GM12878 (cell line): ENCODE measurements around the gene AIP. TPM values are rescaled to one million over a fixed set of nuclear protein-coding genes. Genes with fewer than 3 reads are reported as not detected.

Experiments
- ASH2L ChIP-seq: fragments of 300-600, 200-600 bp; sonication (generic); IDR thresholded peaks from 2 replicates; pipeline ENCODE4 v1.6.1; 2017; ENCODE audit warnings: low read depth, mild to moderate bottlenecking, borderline replicate concordance
- CEBPB ChIP-seq, 2 experiments: fragments of 150-350 bp in 1 of 2; IDR thresholded peaks; 2 replicates each; pipeline ENCODE4 v1.6.1; 2012 to 2014; ENCODE audit warnings: low read depth in 2 of 2, low read length in 2 of 2, borderline replicate concordance in 1 of 2, inconsistent platforms in 1 of 2
- EP300 ChIP-seq, 2 experiments: fragments of 150-350 bp in 1 of 2; IDR thresholded peaks; 2 replicates each; pipeline ENCODE4 v1.6.1; 2011 to 2012; ENCODE audit warnings: low read depth in 2 of 2, low read length in 2 of 2, borderline replicate concordance in 1 of 2, improper control_type of control experiment in 1 of 2, inconsistent platforms in 1 of 2; ENCODE audit not compliant: control insufficient read depth in 1 of 2
- FOXM1 ChIP-seq: IDR thresholded peaks from 2 replicates; pipeline ENCODE4 v1.6.1; 2012; ENCODE audit warnings: low read depth, mild to moderate bottlenecking, inconsistent platforms, low read length, moderate library complexity
- KAT2A ChIP-seq: conservative IDR thresholded peaks from 2 replicates; pipeline ENCODE4 v1.6.1; 2011; ENCODE audit warnings: low read depth, low read length; ENCODE audit not compliant: control insufficient read depth
- LARP7 ChIP-seq: fragments of 450-650 bp; IDR thresholded peaks from 2 replicates; pipeline ENCODE4 v1.6.1; 2017; ENCODE audit warnings: mild to moderate bottlenecking
- MXI1 ChIP-seq: fragments of 150-350 bp; IDR thresholded peaks from 2 replicates; pipeline ENCODE4 v1.6.1; 2011; ENCODE audit warnings: low read depth, mild to moderate bottlenecking, inconsistent platforms, low read length, improper control_type of control experiment
- MYB ChIP-seq: fragments of 150-350 bp; IDR thresholded peaks from 2 replicates; pipeline ENCODE4 v1.6.1; 2014; ENCODE audit warnings: mild to moderate bottlenecking, low read depth, low read length, borderline replicate concordance
- NR2C1 ChIP-seq: fragments of 450-650 bp; IDR thresholded peaks from 2 replicates; pipeline ENCODE4 v1.6.1; 2017; ENCODE audit warnings: antibody characterized with exemption, mild to moderate bottlenecking, moderate library complexity
- PAX5 ChIP-seq: IDR thresholded peaks from 2 replicates; pipeline ENCODE4 v1.6.1; 2011; ENCODE audit warnings: low read depth, low read length, borderline replicate concordance
- PAX8 ChIP-seq: fragments of 450-650 bp; IDR thresholded peaks from 2 replicates; pipeline ENCODE4 v1.6.1; 2017; ENCODE audit warnings: mild to moderate bottlenecking, moderate library complexity
- PKNOX1 ChIP-seq: fragments of 450-650 bp; IDR thresholded peaks from 2 replicates; pipeline ENCODE4 v1.6.1; 2016; ENCODE audit warnings: mild to moderate bottlenecking
- POLR2A ChIP-seq: IDR thresholded peaks from 2 replicates; pipeline ENCODE4 v1.6.1; 2011; ENCODE audit warnings: low read depth, mild to moderate bottlenecking, low read length
- RCOR1 ChIP-seq: conservative IDR thresholded peaks from 2 replicates; pipeline ENCODE4 v1.6.1; 2012; ENCODE audit warnings: low read depth, low read length, improper control_type of control experiment
- STAT1 ChIP-seq: fragments of 450-650 bp; conservative IDR thresholded peaks from 2 replicates; pipeline ENCODE4 v1.6.1; 2014; ENCODE audit warnings: antibody characterized with exemption, mild to moderate bottlenecking
- WRNIP1 ChIP-seq: IDR thresholded peaks from 2 replicates; pipeline ENCODE4 v1.6.1; 2011; ENCODE audit warnings: low read depth, low read length, improper control_type of control experiment, borderline replicate concordance
- ZSCAN29 ChIP-seq: fragments of 450-650 bp; IDR thresholded peaks from 2 replicates; pipeline ENCODE4 v1.6.1; 2017; ENCODE audit warnings: mild to moderate bottlenecking, moderate library complexity
- polyA plus RNA-seq, 11 experiments: library from polyadenylated mRNA; depleted of rRNA in 4 of 11; unstranded in 6 of 11; stranded (reverse) in 5 of 11; fragments of >200 nt; fragmentation: Nextera tagmentation in 4 of 11; fragmentation: Illumina TruSeq in 1 of 11; extraction: Ambion mirVana in 4 of 11; extraction: Trizol in 1 of 11; gene quantifications; 1 replicate in 1 of 11; 2 replicates in 10 of 11; pipeline versions ENCODE4 v1.2.1 to v1.2.3, GENCODE V29; 2011 to 2016; ENCODE audit warnings: inconsistent platforms in 2 of 11, missing spikeins in 2 of 11, low read depth in 1 of 11
- total RNA-seq, 4 experiments: library from RNA; depleted of rRNA in 3 of 4; stranded (reverse); fragments of >200 nt in 3 of 4; fragmentation: Illumina TruSeq in 1 of 4; extraction: Trizol in 1 of 4; gene quantifications; 2 replicates each; pipeline versions ENCODE4 v1.2.1 to v1.2.3, GENCODE V29; 2013 to 2021
- TF ChIP-seq, protein P1 (sequence below): fragments of 450-650 bp; IDR thresholded peaks from 2 replicates; pipeline ENCODE4 v1.6.1; 2017; ENCODE audit warnings: mild to moderate bottlenecking, moderate library complexity
- TF ChIP-seq, protein P2 (sequence below): fragments of 450-650 bp; conservative IDR thresholded peaks from 2 replicates; pipeline ENCODE4 v1.6.1; 2017; ENCODE audit warnings: mild to moderate bottlenecking, moderate library complexity
- TF ChIP-seq, protein P3 (sequence below), 3 experiments: IDR thresholded peaks in 2 of 3; conservative IDR thresholded peaks in 1 of 3; 2 replicates each; pipeline ENCODE4 v1.5.1; 2011; ENCODE audit warnings: low read depth in 3 of 3, low read length in 3 of 3, mild to moderate bottlenecking in 3 of 3, control low read depth in 2 of 3, moderate library complexity in 2 of 3, inconsistent platforms in 1 of 3, mixed read lengths in 1 of 3; ENCODE audit not compliant: control insufficient read depth in 2 of 3, insufficient read depth in 1 of 3; ENCODE audit errors: extremely low read depth in 1 of 3

AIP gene
- total and polyA plus RNA-seq, 10 of the 15 experiments (the other 5 are each of a cell fraction or from before 2014, with no cell fraction given): 12.6 to 164 (median 104) TPM

- TF ChIP-seq STAT1 (0 out of 2 replicates have a peak, but pooled peaks have one; percentile 62), LARP7 (peak; percentile 74; the same call in 1 of the 2 replicates), ZSCAN29 (no peak), KAT2A (no peak), CEBPB (IDR thresholded peaks at IDR 0.05; ENCODE audit: borderline replicate concordance in 1 of 2, low read depth in 2 of 2, low read length in 2 of 2) (no peak), NR2C1 (no peak), FOXM1 (no peak), EP300 (IDR thresholded peaks at IDR 0.05; ENCODE audit: borderline replicate concordance in 1 of 2, control insufficient read depth in 1 of 2, low read depth in 2 of 2, low read length in 2 of 2) (no peak), RCOR1 (peak; percentile 80; the same call in 1 of the 2 replicates), WRNIP1 (0 out of 2 replicates have a peak, but pooled peaks have one; percentile 24), PKNOX1 (peak; percentile 57), PAX5 (peak; percentile 40; the same call in 1 of the 2 replicates), ASH2L (no peak), MXI1 (peak; percentile 42; the same call in 1 of the 2 replicates), MYB (no peak), POLR2A (peak; percentile 46), PAX8 (no peak)
- TF ChIP-seq, protein P1, sequence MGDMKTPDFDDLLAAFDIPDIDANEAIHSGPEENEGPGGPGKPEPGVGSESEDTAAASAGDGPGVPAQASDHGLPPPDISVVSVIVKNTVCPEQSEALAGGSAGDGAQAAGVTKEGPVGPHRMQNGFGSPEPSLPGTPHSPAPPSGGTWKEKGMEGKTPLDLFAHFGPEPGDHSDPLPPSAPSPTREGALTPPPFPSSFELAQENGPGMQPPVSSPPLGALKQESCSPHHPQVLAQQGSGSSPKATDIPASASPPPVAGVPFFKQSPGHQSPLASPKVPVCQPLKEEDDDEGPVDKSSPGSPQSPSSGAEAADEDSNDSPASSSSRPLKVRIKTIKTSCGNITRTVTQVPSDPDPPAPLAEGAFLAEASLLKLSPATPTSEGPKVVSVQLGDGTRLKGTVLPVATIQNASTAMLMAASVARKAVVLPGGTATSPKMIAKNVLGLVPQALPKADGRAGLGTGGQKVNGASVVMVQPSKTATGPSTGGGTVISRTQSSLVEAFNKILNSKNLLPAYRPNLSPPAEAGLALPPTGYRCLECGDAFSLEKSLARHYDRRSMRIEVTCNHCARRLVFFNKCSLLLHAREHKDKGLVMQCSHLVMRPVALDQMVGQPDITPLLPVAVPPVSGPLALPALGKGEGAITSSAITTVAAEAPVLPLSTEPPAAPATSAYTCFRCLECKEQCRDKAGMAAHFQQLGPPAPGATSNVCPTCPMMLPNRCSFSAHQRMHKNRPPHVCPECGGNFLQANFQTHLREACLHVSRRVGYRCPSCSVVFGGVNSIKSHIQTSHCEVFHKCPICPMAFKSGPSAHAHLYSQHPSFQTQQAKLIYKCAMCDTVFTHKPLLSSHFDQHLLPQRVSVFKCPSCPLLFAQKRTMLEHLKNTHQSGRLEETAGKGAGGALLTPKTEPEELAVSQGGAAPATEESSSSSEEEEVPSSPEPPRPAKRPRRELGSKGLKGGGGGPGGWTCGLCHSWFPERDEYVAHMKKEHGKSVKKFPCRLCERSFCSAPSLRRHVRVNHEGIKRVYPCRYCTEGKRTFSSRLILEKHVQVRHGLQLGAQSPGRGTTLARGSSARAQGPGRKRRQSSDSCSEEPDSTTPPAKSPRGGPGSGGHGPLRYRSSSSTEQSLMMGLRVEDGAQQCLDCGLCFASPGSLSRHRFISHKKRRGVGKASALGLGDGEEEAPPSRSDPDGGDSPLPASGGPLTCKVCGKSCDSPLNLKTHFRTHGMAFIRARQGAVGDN: peak; percentile 71
- TF ChIP-seq, protein P2, sequence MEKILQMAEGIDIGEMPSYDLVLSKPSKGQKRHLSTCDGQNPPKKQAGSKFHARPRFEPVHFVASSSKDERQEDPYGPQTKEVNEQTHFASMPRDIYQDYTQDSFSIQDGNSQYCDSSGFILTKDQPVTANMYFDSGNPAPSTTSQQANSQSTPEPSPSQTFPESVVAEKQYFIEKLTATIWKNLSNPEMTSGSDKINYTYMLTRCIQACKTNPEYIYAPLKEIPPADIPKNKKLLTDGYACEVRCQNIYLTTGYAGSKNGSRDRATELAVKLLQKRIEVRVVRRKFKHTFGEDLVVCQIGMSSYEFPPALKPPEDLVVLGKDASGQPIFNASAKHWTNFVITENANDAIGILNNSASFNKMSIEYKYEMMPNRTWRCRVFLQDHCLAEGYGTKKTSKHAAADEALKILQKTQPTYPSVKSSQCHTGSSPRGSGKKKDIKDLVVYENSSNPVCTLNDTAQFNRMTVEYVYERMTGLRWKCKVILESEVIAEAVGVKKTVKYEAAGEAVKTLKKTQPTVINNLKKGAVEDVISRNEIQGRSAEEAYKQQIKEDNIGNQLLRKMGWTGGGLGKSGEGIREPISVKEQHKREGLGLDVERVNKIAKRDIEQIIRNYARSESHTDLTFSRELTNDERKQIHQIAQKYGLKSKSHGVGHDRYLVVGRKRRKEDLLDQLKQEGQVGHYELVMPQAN: peak; percentile 43; the same call in 1 of the 2 replicates
- TF ChIP-seq, protein P3, sequence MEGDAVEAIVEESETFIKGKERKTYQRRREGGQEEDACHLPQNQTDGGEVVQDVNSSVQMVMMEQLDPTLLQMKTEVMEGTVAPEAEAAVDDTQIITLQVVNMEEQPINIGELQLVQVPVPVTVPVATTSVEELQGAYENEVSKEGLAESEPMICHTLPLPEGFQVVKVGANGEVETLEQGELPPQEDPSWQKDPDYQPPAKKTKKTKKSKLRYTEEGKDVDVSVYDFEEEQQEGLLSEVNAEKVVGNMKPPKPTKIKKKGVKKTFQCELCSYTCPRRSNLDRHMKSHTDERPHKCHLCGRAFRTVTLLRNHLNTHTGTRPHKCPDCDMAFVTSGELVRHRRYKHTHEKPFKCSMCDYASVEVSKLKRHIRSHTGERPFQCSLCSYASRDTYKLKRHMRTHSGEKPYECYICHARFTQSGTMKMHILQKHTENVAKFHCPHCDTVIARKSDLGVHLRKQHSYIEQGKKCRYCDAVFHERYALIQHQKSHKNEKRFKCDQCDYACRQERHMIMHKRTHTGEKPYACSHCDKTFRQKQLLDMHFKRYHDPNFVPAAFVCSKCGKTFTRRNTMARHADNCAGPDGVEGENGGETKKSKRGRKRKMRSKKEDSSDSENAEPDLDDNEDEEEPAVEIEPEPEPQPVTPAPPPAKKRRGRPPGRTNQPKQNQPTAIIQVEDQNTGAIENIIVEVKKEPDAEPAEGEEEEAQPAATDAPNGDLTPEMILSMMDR (IDR thresholded peaks at IDR 0.05 in 2 of 3, conservative IDR thresholded peaks at IDR 0.05 in 1 of 3; ENCODE audit: control insufficient read depth in 2 of 3, extremely low read depth in 1 of 3, insufficient read depth in 1 of 3, low read depth in 3 of 3, low read length in 3 of 3): peak; percentile 93 to 99 (median 95)
Measured at GRCh38 chr11:67505605-67506396, 23.0 kb downstream of the AIP start (continued).
